Stimulated activated CD8-positive, alpha-beta memory T cell treated with anti-CD3 and anti-CD28 coated beads, Interleukin-4, amount 100 ng/mL, for 1 hour (primary cell): ENCODE measurements around the gene SCTR.

ENCODE experiments used
- DNase-seq, 2 donors: peaks; one replicate each; pipeline ENCODE4 v3.0.0-alpha.2; 2020; ENCODE audit warnings: low read depth in 2 of 2, low spot score in 1 of 2

SCTR gene

GRCh38 chr2:119523952-119524694, at the start of gene SCTR:
SCTR (minus strand) TSS chr2:119524483; CDS start chr2:119524226, 257 bp downstream.
- no peak for DNase-seq

GRCh38 chr2:119567292-119567691, 43.0 kb upstream of the SCTR start:
- no peak for DNase-seq

DNA sequence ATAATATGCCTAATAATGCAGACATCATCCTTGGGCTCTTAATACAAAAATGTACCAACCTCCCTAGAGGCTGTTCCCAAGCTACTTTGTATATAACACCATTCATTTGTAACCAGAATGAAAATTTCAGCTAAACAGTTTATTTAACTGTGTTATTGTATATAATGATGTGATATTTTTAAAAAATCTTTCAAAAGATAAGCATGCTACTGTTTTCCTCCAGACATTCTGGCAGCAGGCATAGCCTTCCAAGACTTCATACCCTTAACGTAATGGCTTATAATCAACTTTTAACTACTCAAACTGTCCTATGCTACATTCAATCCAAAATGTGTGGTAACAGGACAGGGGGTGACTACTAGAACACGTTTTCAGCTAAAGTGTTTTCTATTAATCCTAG, 41.2 kb upstream of the SCTR start:
- DNase-seq = no peak

GRCh38 chr2:119553687-119554344, 29.5 kb upstream of the SCTR start:
- DNase-seq = no peak

DNA sequence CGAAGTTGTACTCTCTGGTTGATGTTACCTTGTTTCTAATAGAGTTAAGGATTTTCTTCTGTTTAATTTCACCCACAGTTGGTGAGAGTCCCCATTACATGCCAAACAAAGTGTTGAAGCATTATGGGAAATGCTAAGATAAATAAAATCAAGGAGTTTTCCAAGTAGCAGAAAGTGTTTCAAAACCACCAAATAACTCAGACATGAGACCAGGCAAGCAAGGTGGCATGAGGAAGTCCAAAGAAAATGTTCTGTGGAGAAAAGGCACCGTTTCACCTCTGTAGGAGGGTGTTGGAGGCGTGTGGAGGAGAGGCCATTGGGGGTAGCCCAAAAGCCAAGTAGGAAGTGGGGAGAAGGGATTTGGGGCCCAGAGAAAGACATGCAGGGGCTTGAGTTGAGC, 28.6 kb upstream of the SCTR start:
- no peak for DNase-seq

DNA sequence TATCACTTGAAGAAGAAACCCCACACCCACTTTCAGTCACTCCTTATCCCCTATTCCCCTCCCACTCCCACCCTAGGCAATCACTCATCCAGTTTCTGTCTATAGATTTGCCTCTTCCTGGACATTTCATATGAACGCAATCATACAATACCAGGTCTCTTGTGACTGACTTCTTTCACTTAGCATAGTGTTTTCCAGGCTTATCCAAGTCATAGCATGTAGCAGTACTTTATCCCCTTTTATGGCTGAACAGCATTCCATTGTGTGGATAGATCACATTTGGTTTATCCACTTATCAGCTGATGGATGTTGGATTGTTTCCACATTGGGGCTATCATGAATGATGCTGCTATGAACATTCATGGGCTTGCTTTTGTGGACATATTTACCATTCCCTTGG, 26.6 kb upstream of the SCTR start:
- DNase-seq = no peak

DNA sequence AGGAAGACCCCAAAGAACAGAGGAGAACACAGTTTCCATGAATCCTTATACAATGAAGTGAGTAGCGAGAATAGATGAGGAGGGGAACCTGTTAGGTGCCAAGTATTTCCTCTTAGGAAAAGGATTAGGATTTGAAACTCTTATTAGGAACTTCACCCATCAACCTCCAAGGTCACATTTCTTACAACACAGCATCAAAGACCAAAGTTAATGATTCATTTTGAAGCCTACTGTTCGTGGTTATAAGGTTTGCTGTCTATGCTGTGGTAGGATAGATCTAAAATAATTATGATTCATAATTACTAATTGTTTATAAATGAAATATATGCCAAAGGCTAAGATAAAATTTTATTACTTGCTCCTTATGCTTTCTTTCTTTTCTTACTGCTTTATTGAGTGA, 26.1 kb upstream of the SCTR start:
- DNase-seq = no peak

GRCh38 chr2:119549241-119549640, 25.0 kb upstream of the SCTR start:
- DNase-seq = no peak

DNA sequence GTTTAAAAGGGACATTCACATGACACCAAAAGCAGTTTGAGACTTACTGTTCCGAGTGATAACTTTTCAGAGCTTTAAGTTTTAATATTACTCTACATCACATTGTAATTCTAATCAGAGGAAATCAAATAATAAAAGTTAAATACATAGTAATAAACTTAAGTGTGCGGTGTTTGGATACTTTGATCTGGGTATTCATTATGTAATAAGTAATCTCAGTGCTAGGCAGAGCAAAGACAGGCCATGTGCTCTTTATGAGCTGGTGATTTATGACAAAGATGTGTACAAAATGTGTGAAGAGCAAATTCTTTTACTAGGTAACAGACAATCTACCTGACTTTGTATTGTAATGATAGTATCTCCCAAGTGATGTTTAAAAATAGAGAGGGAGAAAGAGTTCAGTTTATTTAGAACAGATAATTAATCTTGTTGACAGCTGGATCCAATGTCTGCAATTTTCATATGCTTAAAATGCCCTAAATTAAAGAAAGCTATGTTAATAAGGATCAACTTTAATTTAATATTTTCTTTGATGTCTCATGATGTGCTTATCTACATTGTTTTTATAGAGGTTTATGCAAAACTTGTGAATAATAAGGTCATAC, 24.3 kb upstream of the SCTR start:
- no peak for DNase-seq

GRCh38 chr2:119546447-119546767, 22.1 kb upstream of the SCTR start:
- DNase-seq = no peak

- no peak for DNase-seq
These were observed 21.6 kb upstream of the SCTR start for GRCh38 chr2:119545754-119546446.

DNA sequence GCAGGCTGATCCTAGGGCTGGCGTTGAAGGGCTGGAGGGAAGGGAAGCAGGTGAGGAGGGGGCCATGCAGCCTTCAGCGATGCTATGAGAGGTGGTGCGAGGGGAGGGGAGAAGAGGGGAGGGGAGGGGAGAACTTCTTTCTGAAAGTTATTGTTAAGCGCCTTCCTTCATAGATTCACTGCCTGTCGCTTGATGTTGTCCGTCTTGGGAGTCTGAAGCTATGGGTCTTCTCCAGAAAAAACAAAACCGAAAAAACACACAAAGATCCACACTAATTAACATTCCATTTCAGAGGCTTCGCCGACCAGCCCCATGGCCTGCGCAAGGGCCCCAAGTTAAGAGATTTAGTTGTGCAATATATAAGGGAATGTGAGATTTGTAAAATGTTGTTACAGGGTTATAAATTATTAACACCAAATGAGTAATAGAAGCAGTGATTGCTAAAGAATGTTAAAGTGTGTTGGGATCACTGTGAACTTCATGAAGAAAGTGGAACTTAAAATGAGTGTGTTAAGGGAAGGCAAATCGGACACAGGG, 20.7 kb upstream of the SCTR start:
- no peak for DNase-seq

DNA sequence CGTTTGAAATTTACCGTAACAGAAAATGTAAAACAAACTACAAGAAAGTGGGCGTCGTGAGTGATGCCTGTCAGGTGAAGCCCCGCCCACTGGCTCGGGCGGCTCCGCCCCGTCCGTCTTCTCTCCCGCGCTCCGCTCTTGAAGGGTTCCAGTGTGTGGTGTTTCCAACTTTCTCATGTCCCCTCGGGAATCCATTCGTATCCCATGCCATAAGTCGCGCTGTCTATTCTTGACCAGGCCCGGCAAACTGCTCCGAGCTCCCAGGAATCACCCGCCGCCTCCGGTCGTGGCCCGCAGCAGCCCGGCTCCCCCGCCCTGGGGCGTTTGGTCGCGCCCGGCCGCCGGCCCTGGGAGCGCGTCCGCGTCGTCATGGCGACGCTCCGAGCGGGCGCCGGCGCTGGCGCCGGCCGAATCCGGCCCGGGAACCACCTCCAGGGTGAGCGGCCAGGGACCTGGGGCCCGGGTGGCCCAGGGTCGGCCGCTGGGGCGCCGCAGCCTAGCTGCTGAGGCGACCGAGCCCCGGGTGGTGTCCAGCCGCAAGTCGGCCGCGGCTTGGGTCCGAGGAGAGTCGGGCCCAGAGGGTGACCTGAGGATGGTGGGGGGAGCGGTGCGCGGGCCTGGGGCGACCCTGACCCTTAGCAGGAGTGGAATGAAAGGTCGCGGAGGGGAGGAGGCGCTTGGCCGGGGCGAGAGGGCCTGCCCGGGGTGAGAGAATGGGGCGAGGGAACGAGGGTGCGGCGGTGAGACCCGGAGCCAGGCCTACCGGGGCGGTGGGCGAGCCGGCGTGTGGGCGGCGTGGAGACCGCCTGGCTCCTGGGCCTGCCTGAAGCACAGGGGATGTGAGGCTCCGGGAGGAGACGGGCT, 20.0 kb upstream of the SCTR start, which contains the start of gene CFAP221:
Gene CFAP221, plus strand, starts transcription at position 375 of the 864 bp plus-strand sequence. CDS start 1,683 bp downstream, outside the sequence.
- DNase-seq = no peak

DNA sequence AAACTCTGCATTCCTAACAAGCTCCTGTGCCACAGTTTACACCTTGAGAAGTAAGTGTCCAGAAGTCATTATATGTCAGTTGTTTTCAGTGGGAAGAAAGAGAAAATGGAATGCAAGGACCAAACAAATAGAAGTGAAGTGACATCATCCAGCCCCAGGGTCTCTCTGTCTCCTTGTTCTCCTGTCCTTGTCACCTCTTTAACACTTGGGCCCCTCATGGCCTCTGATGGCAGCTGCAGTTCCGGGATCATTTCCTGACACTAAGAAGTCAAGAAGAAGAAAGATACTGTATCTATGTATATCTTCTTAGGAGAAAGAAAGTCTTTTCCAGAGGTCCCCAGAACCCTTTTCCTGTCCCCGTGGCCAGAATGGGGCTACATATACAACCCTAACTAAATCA, 17.2 kb upstream of the SCTR start:
- no peak for DNase-seq

DNA sequence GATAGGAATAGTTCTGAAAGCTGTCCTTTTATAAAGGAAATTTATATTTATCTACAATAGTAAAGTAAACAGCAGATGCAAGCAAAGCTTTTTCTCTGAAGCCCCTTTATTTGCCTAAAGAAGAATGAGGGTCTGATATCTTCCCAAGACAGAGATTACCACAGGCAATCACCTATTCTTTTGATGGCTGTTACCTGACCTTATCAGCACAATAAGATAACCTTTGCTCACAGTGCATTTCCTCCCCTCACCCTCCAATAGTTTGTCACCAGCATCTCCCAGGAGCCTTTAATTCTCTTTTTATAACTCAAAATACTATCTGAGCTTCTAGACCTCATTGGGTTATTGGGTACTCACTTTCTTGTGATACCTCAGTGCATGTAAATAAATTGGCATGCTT, 13.5 kb upstream of the SCTR start:
- no peak for DNase-seq

- DNase-seq = no peak
These were observed 12.4 kb upstream of the SCTR start for GRCh38 chr2:119536707-119537106.

DNA sequence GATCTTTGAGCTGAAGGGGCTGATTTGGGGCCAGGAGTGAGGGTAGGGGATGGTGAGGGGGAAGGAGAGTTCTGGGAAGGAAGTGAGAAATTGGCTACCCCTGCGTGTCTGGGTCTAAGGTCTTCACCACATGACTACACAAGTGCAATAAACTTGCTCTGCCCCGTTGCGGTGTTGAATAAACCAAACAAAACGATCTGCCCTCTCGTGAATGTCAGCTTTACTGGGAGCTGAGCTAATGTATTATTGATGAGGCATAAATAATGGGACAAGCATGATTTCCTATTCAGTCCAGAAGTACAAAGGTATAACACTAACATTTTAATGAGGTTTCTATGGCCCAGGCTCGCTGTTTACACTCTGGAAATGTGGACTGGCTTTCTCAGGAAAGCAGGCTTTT, 11.9 kb upstream of the SCTR start:
- DNase-seq = no peak

- no peak for DNase-seq
These were observed 9.3 kb upstream of the SCTR start for GRCh38 chr2:119533560-119533959.

DNA sequence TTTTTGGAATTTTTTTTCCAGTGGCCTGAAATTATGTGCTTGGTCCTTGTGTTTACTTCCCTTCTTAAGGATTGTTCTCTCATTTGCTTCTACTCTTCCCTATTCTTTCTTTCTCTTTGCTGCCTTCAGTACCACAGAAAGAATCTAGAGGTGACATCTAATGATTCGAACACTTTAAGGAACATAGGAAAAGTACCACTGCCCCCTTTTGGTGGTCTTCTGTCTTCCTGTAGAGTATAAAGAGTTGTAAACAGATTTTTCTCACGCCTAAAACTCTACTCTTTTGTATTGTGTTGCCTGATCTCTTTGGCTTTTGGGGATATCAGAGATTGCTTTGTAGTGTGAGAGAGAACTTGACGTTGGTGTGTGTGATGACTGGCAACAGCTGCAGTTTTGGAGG, 7.0 kb upstream of the SCTR start:
- no peak for DNase-seq

DNA sequence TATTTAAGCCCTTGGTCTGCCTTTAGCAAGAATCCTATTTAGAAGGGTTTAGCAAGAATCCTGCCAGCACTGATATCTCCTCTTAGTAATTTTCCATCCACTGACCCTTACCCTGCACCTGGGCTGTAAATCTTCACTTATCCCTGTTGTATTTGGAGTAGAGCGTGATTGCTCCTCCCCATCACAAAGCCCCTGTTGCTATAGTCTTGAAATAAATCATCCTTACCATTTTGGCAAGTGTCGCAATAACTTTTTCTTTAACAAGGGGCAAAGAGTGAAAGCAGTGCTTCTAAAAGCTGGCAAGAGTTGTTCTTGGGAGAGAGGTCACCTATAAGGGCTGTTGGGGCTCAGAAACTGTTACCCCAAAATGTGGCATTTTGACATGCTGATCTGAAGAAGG, 3.7 kb upstream of the SCTR start:
- no peak for DNase-seq

DNA sequence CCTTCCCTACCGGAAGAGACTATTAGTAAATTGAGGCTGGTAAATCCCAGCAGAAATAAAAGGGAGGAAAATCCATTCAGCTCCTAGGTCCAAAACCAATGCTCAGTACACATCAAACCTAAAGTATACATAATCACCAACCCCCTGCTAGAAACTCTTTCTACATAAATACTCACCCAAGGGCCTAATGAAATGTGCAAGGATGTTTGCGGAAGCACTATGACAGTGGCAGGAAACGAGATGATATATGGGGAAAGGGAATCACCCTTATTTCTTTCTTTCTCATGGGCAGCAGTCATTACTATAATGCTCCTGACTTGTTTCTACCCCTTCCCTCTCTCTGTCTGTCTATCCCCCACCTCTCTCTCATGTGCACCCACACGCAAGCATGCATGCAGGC, 1.3 kb upstream of the SCTR start:
- no peak for DNase-seq
